NCI-H2227 treated with DMSO at 0.1 percent for 48 hours (cell line): ENCODE measurements around the gene SRD5A2.

Experiments used
- DNase-seq: peaks from one replicate; lab custom pipeline; 2025; lab: John Stamatoyannopoulos, UW

The SRD5A2 gene, protein sequence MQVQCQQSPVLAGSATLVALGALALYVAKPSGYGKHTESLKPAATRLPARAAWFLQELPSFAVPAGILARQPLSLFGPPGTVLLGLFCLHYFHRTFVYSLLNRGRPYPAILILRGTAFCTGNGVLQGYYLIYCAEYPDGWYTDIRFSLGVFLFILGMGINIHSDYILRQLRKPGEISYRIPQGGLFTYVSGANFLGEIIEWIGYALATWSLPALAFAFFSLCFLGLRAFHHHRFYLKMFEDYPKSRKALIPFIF

DNA sequence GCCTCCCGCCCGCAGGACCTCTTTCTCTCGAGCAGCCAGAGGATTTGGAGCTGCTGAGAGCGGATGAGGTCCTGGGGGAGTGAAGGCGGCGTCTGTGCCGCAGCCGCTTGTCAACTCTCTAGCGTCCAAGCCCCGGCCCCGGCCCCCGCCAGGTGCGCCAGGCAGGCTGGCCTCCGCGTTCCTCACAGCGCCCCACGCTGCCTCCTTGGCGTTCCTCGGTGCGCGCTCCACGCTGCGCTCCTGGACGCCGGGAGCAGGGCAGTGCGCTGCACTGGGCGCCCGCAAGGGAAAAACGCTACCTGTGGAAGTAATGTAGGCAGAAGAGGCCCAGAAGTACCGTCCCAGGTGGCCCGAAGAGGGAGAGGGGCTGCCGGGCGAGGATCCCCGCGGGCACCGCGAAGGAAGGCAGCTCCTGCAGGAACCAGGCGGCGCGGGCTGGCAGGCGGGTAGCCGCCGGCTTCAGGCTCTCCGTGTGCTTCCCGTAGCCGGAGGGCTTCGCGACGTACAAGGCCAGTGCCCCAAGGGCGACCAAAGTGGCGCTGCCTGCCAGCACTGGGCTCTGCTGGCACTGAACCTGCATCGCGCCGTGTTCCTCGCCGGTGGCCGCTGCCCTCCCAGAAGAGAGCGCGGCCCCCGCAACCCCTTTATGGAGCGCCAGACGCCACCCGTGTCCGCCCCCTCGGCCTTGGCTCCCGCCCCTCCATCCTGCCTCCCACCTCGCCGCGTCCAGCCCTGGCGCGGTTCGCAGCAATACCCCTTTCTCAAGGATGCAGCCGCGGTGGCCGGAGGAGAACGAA, at the start of gene SRD5A2:
Gene SRD5A2, minus strand, starts transcription at position 618 of the 797 bp plus-strand sequence. Its CDS starts 38 bp downstream, at position 580.
- DNase-seq: no peak

DNA sequence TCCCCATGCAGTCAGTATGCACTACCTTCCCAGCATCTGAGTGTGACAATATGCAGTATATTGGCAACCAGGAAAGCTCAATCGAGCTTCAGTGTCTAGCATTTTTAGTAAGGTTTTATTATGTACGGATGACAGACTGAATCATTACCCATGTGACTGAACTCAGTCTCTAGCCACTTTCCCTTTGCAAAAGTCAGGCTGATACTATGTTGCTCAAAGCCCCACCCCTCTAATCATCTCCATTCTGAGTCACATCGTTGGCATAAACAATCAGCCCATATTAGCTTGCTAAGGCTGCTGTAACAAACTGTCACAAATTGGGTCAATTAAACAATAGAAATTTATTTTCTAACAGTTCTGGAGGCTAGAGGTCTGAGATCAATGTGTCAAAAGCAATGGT, 25.8 kb upstream of the SRD5A2 start:
- no peak for DNase-seq

DNA sequence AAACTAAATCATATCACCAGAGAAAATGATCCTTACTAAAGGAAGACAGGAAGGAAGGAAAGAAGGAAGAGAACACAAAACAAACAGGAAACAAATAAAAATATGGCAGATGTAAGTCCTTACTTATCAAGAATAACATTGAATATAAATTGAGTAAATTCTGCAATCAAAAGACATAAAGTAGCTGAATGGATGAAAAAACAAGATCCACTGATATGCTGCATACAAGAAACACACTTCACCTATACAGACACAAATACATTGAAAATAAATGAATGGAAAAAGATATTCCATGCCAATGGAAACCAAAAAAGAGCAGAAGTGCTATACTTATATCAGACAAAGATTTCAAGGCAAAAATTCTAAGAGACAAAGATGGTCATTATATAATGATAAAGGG, 18.0 kb upstream of the SRD5A2 start:
- no peak for DNase-seq

DNA sequence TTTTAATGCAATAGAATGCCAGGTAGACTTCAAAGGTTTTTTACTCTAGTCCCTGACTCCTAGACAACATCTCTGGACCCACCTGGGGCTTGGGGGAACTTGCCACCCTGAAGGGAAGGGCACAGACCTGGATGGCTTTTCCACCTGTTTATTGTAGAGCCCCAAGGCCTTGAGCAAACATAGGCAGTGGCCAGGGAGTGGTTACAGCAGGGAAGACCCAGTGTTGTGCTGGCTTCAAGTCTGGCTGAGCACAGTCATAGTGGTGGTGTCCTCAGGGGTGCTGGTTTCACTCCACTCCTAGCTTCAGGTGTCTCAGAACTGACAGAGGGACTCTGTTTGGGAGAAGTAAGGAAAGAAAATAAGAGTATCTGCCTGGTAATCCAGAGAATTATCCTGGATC, 5.5 kb upstream of the SRD5A2 start:
- DNase-seq: no peak

DNA sequence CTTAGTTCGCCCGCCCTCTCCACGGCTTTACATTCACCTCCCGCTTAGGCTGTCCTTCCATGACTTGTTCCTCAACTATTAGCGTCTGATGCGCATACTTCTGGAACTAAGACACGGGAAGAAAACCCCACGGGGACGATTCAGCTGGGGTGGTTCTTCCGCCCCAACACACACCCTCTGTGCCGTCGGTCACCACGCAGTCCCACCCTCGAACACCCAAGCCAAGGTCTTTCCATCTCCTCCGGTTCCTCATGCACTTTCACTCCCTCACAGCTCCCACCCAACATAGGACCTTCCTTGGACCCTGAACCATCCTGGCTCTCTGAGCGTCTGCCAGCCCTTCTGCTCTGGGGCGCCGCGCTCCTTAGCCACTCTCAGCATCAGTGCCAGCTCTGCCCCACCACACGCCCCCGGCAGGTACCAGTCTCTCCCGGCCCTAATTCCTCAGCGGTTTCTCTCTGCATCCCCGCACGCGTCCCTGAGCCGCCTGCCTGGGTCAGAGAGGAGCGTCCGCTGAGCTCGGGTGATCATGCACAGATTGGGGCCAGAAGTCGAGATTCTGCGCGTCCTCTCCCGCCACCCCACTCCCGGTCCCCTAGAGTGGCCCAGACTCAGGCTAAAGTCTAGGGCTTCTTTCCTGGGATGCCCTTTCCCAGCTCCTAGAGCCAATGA, 522 bp upstream of the SRD5A2 start:
- no peak for DNase-seq

DNA sequence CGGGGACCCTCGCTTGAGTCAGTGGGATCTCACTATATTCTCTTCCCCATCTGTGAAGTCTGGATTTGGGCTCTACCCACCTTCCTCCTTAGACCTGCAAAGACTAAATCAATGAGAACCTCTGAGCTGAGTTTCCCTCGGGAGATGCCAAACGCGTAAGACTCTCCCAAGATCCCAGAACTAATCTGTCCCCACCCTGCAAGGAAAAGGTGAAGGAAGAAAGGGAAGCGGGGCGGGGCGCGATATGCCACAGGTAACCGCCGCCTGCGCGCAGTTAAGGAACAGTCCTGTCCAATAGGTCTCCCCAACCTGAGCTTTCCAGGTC, 780 bp downstream of the SRD5A2 start:
- DNase-seq: no peak

DNA sequence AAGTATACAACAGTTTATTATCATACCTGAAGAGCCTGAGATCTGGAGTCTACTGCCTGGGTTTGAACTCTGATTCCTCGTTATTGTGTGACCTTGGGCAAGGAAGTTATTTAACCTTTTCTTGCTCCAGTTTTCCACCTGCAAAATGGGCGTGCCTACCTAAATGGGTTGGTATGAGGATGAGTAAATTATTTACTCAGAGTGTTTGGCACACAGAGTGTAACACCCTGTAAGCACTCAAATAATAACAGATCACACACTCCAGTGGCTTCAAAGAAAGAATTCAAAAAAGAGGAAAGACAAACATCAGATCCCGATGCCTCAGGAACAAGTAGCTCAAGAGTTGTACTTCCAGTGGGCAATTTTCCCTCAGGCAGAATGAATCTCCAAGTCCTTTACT, 2.4 kb downstream of the SRD5A2 start:
- no peak for DNase-seq

DNA sequence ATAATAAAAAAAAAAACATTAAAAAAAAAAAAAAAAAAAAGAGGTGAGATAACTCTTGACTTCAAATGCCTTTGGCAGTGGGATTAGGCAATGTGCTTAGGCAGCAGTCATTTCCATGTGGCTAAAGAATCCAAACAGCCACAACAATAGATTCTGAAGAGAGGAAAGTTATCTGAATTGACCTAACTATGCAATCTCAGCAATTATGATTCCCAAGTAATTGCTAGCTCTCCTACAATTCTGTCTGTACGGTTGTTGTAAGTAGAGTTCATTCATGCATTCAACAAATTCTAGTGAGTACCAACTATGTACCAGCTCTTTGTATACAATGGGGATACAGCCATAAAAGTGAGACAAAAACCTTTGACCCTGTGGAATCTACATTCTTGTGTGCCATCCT, 3.6 kb downstream of the SRD5A2 start:
- DNase-seq: no peak

DNA sequence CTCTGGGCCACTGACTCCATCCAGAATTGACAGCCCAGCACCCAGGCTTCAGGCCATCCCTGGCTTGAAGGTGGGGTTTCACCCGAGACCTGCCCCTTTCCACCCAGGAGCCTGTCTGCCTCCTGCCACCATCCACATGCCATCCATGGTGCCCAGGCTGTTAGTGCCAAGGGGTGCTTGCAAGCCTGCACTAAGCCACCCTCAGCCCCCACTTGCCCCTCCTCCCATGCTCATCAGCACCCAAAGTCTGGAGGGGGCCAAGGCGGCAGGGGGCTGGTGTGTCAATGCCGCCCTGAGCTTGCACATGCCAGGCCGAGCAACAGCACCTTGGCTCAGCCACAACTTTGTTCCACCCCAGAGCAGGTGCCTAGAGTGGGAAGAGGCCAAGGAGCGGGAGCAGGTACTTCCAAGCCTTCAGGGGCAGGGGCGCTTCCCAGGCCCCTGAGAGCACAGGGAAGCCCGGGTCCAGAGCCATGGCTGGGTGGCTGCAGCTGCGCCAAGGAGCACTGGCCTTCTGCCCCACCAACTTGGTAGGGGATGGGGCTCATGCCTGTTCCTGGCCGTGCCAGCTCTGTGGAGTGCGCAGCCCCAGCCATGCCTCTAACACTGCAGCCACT, 12.0 kb downstream of the SRD5A2 start:
- no peak for DNase-seq

DNA sequence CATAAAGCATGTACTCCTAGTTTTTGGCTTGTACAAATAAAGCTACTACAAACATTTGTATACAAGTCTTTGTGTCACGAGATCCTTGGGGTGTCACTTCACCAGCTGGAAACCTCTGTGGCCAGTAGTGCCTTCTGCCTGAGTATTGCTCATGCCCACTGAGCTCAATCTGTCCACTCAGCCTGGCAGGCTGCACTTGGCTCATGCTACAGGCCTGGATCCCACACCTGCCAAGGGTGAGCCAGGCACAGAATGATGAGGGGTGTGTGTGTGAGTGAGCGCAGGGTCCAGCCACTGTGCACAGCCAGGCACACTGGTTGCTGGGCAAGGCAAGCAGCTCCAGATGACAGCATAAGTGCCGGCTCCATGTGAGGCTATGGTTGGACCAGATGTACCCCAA, 13.1 kb downstream of the SRD5A2 start:
- no peak for DNase-seq

DNA sequence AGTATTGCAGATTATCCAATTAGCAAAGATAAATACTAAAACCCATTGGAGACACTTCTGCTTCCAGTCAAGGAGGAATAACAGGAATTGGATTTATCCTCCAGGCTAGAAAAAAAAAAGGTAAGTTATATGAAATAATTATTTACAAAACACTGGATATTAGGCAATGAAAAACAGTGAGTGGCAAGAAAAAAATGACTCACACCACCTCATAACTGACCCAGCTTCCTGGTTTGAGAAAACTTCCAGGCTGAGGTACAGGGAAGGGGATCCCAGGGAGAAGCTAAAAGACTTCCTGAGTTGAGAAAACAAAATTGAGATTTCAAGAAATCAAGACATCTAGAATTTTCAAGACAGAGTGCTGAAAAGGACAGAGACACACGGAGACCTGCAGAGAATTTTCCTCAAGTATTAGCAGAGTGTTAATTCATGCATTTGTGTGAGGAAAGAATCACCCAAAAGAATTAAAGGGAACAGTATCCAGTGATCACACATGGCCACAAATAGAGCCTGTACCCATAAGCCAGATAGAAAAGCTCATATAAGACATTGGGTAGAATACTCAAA, 17.4 kb downstream of the SRD5A2 start:
- no peak for DNase-seq

DNA sequence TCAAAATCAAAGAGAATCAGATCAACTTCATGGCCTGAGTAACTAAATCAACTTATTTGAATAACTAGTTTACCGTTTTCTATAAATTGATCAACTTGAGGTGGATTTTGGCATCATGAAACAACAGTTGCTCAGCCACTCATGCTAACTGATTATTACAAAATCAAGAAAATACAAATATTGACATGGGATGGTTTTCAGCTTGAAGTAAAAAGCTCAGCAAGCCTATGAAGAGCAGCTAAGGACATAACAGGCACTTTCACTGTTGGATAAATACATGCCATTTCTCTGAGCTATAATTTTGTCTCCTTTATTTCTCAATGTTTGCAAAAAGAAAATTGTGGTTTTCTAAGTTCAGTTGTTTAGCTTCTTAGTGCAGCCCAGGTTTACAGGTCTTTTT, 18.9 kb downstream of the SRD5A2 start:
- no peak for DNase-seq

DNA sequence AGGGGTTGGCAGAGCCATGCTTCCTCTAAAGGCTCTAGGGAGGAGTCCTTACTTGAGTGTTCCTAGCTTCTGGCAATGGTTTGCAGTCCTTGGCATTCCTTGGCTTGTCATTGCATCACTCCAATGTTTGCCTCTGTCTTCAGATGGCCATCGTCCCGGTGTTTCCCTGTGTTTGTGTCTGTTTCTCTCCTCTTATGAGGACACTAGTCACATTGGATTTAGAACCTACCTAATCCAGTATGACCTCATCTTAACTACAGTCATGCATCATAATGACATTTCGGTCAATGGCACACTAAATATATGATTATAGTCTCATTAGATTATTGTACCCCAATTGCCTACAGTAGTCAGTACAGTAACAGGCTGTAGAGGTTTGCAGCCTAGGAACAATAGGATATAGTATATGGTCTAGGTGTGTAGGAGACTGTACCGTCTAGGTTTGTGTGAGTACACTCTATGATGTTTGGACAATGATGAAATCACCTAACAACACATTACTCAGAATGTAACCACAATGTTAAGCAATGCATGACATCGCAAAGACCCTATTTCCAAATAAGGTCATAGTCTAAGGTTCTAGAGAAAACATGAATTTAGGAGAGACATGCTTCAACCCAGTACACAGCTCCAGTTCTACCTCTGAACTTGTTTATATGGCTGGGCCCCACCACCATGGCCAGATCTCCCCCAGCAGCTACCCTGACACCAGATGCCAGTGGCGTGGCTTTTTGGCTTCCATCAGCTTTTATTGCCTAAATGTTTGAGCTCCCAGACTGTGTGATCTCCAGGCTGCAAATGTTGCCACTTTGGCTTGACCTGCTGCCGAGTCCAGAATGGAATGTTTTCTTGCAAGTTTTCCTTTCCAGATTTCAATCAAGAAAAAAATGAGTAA, 22.1 kb downstream of the SRD5A2 start:
- DNase-seq: no peak

DNA sequence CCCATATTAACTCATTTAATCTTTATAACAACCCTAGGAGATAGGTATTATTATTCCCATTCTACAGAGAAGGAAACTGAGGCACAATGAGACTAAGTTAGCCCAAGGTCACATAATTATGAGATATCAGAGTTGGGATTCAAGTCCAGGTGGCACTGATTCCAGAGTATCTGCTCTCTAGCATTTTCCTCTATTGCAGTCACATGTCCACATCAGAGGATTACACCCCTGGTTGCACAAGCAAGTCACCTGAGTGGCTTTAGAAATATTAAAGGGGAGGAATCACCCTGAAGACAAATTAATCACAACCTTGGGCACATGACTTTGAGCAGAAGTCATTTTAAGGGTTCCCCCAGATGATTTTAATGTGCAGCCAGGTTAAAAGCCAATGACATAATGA, 23.8 kb downstream of the SRD5A2 start:
- no peak for DNase-seq

DNA sequence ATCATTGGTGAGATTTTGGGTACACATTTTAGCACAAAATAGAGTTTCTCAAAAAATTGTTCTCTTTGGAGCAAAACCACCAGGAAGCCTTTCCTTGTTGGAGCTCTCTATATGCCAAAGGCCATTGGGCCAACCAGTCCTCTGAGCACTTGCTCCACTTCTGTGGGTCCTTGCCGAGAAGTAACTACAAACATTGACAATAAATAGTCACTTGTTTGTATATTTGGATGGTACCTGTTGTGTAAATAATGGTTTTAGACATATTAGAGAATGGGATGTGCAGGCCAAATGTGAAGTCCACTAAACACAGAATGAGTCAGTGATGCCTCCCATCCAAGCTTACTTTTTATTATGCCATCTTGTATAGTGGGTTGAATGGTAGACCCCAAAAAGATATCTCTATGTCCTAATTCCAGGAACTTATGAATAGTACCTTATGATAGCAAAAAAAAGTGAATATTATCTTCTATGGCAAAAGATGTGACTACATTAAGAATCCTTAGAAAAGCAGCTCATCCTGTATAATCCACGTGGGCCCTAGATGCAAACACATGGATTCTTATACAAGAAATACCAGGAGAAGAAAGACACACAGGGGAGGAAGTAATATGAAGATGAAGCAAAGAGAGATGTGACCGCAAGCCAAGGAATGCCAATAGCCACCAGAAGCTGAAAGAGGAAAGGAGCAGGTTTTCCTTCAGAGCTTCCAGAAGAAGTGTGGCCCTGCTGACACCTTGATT, 24.6 kb downstream of the SRD5A2 start:
- no peak for DNase-seq

DNA sequence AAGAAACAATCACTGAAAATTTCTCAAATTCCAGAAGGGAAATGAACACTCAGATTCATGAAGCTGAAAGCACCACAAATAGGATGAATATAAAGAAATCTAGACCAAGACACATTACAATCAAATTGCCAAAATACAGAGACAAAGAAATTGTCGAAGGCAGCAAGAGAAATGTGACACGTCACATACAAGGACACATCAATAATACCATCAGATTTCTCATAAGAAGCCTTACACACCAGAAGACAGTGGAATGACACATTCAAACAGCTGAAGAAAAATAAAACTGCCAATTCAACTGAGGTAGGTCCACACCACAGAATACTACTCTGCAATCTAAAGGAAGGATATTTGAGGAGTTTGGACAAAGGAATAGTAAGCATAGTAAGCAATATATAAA, 27.4 kb downstream of the SRD5A2 start:
- DNase-seq: no peak

DNA sequence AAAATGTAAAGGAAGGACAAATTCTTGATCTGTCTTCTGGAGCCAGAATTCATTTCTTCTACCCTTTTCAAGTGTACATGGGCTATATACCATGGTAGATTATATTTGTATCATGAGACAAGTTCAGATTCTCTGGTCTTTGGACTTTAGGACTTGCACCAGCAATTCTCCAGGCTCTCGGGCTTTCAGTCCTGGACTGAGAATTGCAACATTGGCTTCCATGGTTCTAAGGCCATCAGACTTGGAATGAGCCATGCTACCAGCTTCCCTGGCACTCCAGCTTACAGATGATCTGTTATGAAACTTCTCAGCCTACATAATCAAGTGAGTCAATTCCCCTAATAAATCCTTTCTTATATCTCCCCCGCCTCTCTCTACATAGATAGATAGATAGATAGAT, 33.3 kb downstream of the SRD5A2 start:
- DNase-seq: no peak

DNA sequence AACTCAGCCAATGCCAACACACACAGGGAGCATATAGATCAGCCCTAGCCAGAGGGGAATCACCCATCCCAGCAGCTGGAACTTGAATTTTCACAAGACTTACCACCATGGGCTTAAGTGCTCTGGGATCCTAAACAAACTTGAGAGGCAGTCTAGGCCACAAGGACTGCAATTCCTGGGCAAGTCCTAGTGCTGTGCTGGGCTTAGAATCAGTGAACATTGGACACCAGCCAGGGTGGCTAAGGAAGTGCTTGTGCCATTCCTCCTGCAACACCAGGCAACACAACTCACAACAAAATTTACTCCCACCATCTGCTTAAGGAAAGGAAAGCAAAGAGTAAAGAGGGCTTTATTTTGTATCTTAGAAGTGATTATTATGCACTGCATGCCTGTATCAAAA, 38.9 kb downstream of the SRD5A2 start:
- DNase-seq: no peak

DNA sequence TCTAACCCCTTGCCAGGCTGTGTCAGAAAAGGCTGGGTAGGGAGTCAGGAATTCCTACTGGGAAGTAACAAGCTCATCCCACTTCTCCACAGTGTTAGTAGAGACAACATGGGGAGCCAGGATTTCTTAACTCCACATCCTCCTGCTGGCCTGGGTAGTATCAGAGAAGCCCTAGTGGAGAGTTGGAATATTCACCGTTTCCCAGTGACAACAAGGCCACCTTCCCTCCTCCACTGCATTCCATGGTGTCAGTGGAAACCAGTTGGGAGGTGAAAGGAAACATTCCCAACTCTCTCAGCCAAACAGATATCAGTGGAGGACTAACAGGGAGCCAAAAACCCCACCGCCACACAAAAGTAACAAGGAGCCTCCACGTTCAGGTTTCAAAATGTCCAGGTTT, 41.2 kb downstream of the SRD5A2 start:
- DNase-seq: no peak

DNA sequence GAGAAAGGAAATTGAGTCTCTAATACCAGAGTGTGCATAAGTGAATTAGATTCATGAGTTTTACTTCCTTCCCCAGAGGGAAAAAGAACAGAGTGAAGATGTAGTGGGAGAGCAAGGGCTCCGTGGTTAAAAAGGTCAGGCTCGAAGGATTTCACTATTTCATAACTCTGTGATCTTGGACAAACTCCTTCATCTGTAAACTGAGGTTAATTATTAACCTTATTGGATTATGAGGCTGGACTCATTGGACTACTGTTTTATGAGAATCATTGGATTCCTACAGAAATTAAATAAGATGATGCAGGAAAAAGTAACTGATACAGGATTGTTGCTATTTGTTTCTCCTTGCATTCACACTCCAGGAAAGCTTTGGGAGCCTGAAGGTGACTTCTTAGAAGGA, 45.0 kb downstream of the SRD5A2 start:
- no peak for DNase-seq

DNA sequence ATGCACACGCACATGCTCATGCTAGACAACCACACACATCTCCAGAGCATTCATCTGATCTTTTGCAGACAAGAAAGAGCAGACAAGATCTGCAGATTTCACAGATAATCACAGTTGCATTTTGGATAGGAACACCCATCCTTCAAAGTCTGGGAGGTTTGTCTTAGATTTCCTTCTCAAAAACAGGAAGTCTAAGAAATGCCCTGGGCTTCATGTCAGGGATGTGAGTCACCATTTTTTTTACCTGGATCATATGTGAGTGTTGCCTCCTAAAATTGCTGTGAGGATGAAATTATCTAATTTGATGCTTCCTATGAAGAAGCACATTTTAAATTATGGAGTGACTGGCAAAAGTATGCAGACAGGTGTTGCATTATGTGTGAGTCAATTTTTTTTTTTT, 46.1 kb downstream of the SRD5A2 start:
- DNase-seq: no peak
